Subcutaneous abdominal adipose tissue (tissue), 5 donors: ENCODE results near the gene MT1A.

Experiments used
- H3K27ac ChIP-seq: one replicate; pipeline ENCODE4 v1.7.0; 2013; ENCODE audit warnings: low read depth, mild to moderate bottlenecking, inconsistent platforms, low read length, moderate library complexity
- H3K27me3 ChIP-seq, 5 donors: one replicate each; pipeline ENCODE4 v1.7.0; 2013; ENCODE audit warnings: low read length in 5 of 5, inconsistent platforms in 1 of 5; ENCODE audit not compliant: control insufficient read depth in 5 of 5, insufficient read depth in 4 of 5
- H3K36me3 ChIP-seq, 5 donors: one replicate each; pipeline ENCODE4 v1.7.0; 2013; ENCODE audit warnings: low read length in 5 of 5; ENCODE audit not compliant: control insufficient read depth in 5 of 5, insufficient read depth in 5 of 5
- H3K4me1 ChIP-seq, 5 donors: one replicate each; pipeline ENCODE4 v1.7.0; 2013; ENCODE audit warnings: low read length in 5 of 5, mild to moderate bottlenecking in 3 of 5, moderate library complexity in 1 of 5; ENCODE audit not compliant: control insufficient read depth in 5 of 5, insufficient read depth in 5 of 5
- H3K4me3 ChIP-seq, 5 donors: one replicate each; pipeline ENCODE4 v1.7.0; 2013; ENCODE audit warnings: low read length in 5 of 5, low read depth in 1 of 5
- H3K9ac ChIP-seq, 5 donors: one replicate each; pipeline ENCODE4 v1.7.0; 2013; ENCODE audit warnings: low read length in 5 of 5, mild to moderate bottlenecking in 4 of 5, moderate library complexity in 3 of 5
- H3K9me3 ChIP-seq, 5 donors: one replicate each; pipeline ENCODE4 v1.7.0; 2013; ENCODE audit warnings: low read length in 5 of 5; ENCODE audit not compliant: control insufficient read depth in 5 of 5
- donor health status: healthy.
- donor health status: healthy.
- donor health status: healthy.
- donor health status: healthy.
- donor health status: healthy.

Gene MT1A

GRCh38 chr16:56675685-56676210 lies 37.3 kb downstream of the MT1A start:
- no peak overlapping the region for H3K4me3 ChIP-seq
- H3K9me3 ChIP-seq = no peaks in the 10 kb centered on the region
- H3K9ac ChIP-seq = no peak overlapping the region
- no peak overlapping the region for H3K27ac ChIP-seq
- no peaks in the 10 kb centered on the region for H3K36me3 ChIP-seq
- H3K27me3 ChIP-seq = peaks cover 0 to 16% (median under 1%) of the 10 kb centered on the region in 5 donors
- peaks cover 0 to 4% (median under 1%) of the 10 kb centered on the region in 5 donors for H3K4me1 ChIP-seq

- Histone ChIP-seq H3K9ac (no peak overlapping the region), H3K9me3 (no peaks in the 10 kb centered on the region), H3K27me3 (peaks cover 0 to 16% (median 0%) of the 10 kb centered on the region in 5 donors), H3K4me1 (peaks cover 3 to 16% (median 13%) of the 10 kb centered on the region in 5 donors), H3K4me3 (no peak overlapping the region), H3K36me3 (no peaks in the 10 kb centered on the region), H3K27ac (no peak overlapping the region)
These were observed 39.0 kb downstream of the MT1A start for GRCh38 chr16:56677474-56677873.

- no peak overlapping the region for H3K27ac ChIP-seq
These were observed 40.7 kb downstream of the MT1A start for GRCh38 chr16:56679078-56679730.

GRCh38 chr16:56679818-56680217 lies 41.4 kb downstream of the MT1A start:
- Histone ChIP-seq H3K9me3 (no peaks in the 10 kb centered on the region), H3K9ac (no peak overlapping the region), H3K4me3 (no peak overlapping the region), H3K36me3 (peaks cover 0 to 2% (median 0%) of the 10 kb centered on the region in 5 donors), H3K27me3 (peaks cover 0 to 10% (median 0%) of the 10 kb centered on the region in 5 donors), H3K4me1 (peaks cover 10 to 40% (median 35%) of the 10 kb centered on the region in 5 donors), H3K27ac (no peak overlapping the region)

More at GRCh38 chr16:56679078-56679730, 40.7 kb downstream of the MT1A start:
- Histone ChIP-seq H3K36me3 (peaks cover 0 to 2% (median 0%) of the 10 kb centered on the region in 5 donors), H3K9me3 (no peaks in the 10 kb centered on the region), H3K27me3 (peaks cover 0 to 10% (median 0%) of the 10 kb centered on the region in 5 donors), H3K9ac (no peak overlapping the region), H3K4me1 (peaks cover 10 to 34% (median 30%) of the 10 kb centered on the region in 5 donors), H3K4me3 (no peak overlapping the region)

GRCh38 chr16:56681939-56682702 lies 43.7 kb downstream of the MT1A start, which contains the start of gene MT1X:
Gene MT1X (plus strand): TSS chr16:56682470. CDS start chr16:56682541, 71 bp downstream.
- peaks cover 0 to 12% (median 6%) of the 10 kb centered on the region in 5 donors for H3K9me3 ChIP-seq

GRCh38 chr16:56682703-56683397 lies 44.4 kb downstream of the MT1A start:
- H3K36me3 ChIP-seq = peaks cover 0 to 2% (median 0%) of the 10 kb centered on the region in 5 donors
- H3K27ac ChIP-seq = peak overlapping the region; percentile 77
- H3K4me1 ChIP-seq = peaks cover 12 to 52% (median 36%) of the 10 kb centered on the region in 5 donors
- no peaks in the 10 kb centered on the region for H3K27me3 ChIP-seq
- H3K9ac ChIP-seq = peak overlapping the region; percentile 59 to 98 (median 83)
- peaks cover 0 to 16% (median 6%) of the 10 kb centered on the region in 5 donors for H3K9me3 ChIP-seq
- H3K4me3 ChIP-seq = peak overlapping the region; percentile 78 to 99 (median 88)

More at GRCh38 chr16:56681939-56682702, 43.7 kb downstream of the MT1A start, which contains the start of gene MT1X:
- Histone ChIP-seq H3K27ac (peak within 1 kb of the TSS; percentile 77), H3K4me3 (peak within 1 kb of the TSS; percentile 78 to 99 (median 88)), H3K4me1 (peaks cover 12 to 52% (median 36%) of the 10 kb centered on the region in 5 donors), H3K9ac (peak within 1 kb of the TSS; percentile 59 to 98 (median 83)), H3K27me3 (no peaks in the 10 kb centered on the region), H3K36me3 (peaks cover 0 to 2% (median 0%) of the 10 kb centered on the region in 5 donors)

- Histone ChIP-seq H3K9me3 (peaks cover 0 to 18% (median 6%) of the 10 kb centered on the region in 5 donors), H3K27ac (peak overlapping the region; percentile 77), H3K4me1 (peaks cover 12 to 52% (median 36%) of the 10 kb centered on the region in 5 donors), H3K36me3 (peaks cover 0 to 2% (median 0%) of the 10 kb centered on the region in 5 donors), H3K4me3 (peak overlapping the region; percentile 78 to 99 (median 88)), H3K9ac (peak overlapping the region in 4 of 5 donors; percentile 77 to 98 (median 88)), H3K27me3 (no peaks in the 10 kb centered on the region)
These were observed 45.1 kb downstream of the MT1A start for GRCh38 chr16:56683424-56684172.

- H3K4me3 ChIP-seq = peak overlapping the region in 4 of 5 donors; percentile 87 to 99 (median 91)
- H3K27me3 ChIP-seq = no peaks in the 10 kb centered on the region
- H3K4me1 ChIP-seq = peaks cover 12 to 52% (median 36%) of the 10 kb centered on the region in 5 donors
- peaks cover 0 to 18% (median 6%) of the 10 kb centered on the region in 5 donors for H3K9me3 ChIP-seq
- H3K27ac ChIP-seq = peak overlapping the region; percentile 77
- peak overlapping the region in 3 of 5 donors; percentile 65 to 98 (median 92) for H3K9ac ChIP-seq
- peaks cover 0 to 2% (median 0%) of the 10 kb centered on the region in 5 donors for H3K36me3 ChIP-seq
These were observed 45.9 kb downstream of the MT1A start for GRCh38 chr16:56684256-56684925.
